Measurements from ENCODE around the gene EIF2D.
"Not testable (repeated sequence)": the region's sequence is repeated elsewhere in the genome, so short reads cannot be mapped to it uniquely, and the experiment has no call there.

Gene EIF2D, protein sequence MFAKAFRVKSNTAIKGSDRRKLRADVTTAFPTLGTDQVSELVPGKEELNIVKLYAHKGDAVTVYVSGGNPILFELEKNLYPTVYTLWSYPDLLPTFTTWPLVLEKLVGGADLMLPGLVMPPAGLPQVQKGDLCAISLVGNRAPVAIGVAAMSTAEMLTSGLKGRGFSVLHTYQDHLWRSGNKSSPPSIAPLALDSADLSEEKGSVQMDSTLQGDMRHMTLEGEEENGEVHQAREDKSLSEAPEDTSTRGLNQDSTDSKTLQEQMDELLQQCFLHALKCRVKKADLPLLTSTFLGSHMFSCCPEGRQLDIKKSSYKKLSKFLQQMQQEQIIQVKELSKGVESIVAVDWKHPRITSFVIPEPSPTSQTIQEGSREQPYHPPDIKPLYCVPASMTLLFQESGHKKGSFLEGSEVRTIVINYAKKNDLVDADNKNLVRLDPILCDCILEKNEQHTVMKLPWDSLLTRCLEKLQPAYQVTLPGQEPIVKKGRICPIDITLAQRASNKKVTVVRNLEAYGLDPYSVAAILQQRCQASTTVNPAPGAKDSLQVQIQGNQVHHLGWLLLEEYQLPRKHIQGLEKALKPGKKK

DNA sequence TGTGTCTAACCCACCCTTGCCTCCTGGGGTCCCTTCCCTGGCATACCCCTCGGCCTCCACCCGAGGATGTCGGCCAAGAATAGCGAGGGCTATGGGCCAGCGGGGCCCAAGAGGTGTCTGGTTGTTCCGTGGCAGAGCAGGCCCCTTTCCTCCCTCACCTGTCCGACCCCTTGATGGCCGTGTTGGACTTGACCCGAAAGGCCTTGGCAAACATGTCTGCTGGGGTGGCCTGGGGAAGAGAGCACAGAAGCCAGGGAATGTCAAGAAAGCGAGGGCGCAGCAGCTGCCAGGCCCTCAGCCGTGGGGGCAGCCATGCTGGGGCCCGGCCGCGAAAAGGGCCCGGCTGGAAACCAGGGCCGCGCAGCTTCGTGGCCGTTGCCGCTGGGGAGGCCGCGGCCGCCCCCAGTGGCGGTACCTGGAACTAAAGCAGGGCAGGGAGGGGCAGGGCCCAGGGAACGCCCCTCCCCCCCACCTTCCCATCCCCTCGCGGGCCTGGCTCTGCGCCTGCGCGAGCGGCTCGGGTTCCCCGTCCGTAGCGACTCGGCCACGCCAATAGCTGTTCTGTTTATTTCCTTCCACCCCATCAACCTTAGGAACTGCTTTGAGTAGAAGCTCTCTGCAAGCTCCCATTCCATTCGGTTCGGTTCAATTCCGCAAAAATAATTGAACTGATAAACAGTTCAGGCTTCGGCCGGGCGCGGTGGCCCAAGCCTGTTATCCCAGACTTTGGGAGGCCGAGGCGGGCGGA, at the start of gene EIF2D:
EIF2D (minus strand) TSS at position 337 of the 748 bp plus-strand sequence; CDS start at position 214, 123 bp downstream.
- peak; percentile 80 for DNase-seq (ENCODE audit: low read depth, low spot score)

DNA sequence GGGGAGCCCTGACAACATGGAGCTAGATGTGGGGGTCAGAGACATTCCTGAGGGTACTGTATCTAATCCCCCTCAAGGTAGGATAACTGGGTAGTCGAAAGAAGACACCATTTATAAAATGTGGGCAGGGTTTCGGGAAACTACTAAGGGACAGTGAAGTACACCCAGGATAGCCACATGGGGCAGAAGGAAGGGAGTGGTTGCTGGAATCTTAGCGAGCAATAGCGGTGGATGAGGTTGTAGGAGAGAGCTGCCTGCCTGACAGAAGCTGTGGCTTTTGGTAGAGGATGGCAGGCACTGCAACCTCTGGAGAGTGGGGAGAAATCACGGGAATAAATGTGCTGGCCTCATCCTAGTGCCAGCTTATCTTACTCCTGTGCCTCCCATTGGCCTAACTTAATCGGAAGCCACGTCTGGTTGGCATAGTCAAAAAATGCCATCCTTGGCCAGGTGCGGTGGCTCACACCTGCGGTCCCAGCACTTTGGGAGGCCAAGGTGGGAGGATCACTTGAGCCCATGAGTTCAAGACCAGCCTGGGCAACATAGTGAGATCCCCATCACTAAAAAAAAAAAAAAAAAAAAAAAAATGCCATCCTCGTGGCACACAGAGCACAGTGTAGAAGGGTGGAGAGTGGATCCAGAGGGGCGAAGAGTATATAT, 49.0 kb upstream of the EIF2D start:
- no peak for DNase-seq (ENCODE audit: low read depth, low spot score)

- no peak for DNase-seq (ENCODE audit: low read depth, low spot score)
Measured at GRCh38 chr1:206660136-206660535, 47.9 kb upstream of the EIF2D start.

GRCh38 chr1:206658981-206659273, 46.7 kb upstream of the EIF2D start:
- DNase-seq (ENCODE audit: low read depth, low spot score), result no peak

DNA sequence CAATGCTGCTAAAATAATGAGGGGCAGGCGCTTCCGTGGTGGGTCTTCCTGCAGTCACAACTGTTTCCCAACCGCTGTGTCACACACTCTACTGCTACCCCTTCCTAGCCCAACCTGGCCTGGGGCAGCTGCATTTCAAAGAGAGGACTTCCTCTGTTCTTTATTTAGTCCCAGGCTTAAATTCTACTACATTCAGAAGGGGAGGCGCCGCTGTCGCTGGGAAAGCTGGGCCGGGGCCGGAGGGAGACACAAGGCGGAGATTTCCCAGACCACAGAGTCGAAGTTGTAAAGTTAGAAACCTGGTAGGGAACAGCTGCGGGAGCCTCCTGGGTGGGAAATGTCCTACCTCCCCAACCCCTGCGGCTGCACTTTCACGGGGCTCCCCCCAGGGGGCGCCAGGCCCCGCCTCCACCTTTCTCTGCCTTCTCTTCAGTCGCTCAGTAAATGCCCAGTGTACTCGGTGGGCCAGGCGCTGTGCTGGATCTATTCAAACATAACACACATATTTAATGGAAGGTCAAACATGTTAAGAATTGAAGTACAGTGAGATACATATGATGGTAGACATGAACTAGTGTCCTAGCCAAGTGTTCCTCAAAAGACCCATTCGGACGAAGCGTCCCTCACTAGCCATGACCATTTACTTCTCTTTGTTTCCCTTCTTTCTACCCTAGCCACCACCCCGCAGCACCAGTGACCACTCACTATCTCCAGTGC, 46.2 kb upstream of the EIF2D start:
- DNase-seq (ENCODE audit: low read depth, low spot score), result no peak

GRCh38 chr1:206657751-206658150, 45.5 kb upstream of the EIF2D start:
- no peak for DNase-seq (ENCODE audit: low read depth, low spot score)

- DNase-seq (ENCODE audit: low read depth, low spot score), result no peak
Measured at GRCh38 chr1:206656936-206657335, 44.7 kb upstream of the EIF2D start.

- no peak for DNase-seq (ENCODE audit: low read depth, low spot score)
Measured at GRCh38 chr1:206655471-206655882, 43.2 kb upstream of the EIF2D start.

DNA sequence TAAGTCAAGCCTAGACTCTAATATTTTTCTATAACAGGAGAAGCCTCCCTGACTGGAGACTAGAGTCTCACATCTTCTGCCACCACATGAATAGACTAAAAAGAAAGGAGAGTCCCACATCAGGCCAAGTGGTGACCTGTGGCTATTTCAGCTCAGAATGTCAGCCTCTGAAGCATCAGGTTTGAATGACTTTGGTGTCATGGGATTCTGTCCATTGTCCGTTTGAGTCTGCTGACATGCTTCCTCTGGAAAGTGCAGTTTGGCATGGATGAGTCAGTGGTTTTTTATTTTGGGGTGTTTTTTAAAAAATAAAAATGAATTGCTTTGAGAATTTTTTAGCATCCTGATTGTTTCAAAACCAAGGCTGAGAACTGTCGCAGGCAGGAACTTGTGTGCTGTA, 42.6 kb upstream of the EIF2D start:
- DNase-seq (ENCODE audit: low read depth, low spot score), result no peak

DNA sequence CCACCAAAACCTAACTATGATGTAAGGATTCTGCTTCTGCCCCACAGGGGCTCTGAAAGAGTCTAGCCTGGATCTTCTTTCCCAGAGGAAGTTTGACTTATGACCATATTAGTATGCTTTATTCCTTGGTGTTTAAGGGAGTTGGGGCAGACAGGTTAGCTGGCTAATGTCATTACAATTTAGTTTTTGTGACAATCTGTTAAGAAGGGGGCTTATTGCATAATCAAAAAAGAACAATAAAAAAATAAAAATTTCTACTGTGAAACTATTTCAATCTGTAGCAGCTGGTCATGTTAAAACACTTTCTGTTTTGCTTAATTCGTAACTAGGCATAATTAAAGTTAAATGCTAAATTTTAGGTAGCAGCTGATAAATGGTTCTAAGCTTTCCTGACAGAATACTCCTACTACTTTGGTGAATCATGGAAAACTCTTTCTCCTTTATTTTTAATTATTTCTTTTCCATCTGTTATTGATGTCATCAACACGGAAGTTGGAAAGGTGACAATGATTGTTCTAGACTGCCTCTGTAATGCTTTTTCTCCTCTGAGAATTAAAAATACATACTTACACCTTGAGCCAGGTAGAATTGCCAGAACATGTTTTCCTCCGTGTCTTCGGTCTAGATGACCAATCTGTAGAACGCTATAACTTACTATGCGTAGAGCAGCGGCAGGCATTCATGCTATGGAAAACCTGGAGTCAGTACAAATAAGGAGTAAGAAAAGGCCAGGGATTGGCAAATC, 41.6 kb upstream of the EIF2D start:
- no peak for DNase-seq (ENCODE audit: low read depth, low spot score)

- DNase-seq (ENCODE audit: low read depth, low spot score), result no peak
Measured at GRCh38 chr1:206651958-206652890, 40.0 kb upstream of the EIF2D start.

DNA sequence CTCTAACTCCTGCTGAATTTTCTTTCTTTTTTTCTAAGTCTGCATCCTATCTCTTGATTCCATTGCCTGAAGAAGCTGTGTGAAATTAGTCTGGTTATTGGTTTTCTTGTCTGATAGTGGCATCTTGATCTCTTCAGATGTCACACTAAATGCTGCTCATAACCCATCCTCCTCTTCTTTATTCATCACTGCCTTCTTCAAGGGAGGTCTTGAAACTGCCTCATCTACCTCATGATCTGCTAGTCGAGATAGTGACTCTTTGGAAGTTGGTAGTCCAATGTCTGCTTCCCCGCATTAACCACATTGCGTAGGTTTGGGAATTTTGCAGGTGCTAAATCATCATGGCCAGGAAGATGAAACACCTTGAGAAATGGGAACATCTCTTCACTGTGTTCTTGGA, 38.7 kb upstream of the EIF2D start:
- DNase-seq (ENCODE audit: low read depth, low spot score), result no peak

- no peak for DNase-seq (ENCODE audit: low read depth, low spot score)
Measured at GRCh38 chr1:206649261-206649921, 37.1 kb upstream of the EIF2D start.

DNA sequence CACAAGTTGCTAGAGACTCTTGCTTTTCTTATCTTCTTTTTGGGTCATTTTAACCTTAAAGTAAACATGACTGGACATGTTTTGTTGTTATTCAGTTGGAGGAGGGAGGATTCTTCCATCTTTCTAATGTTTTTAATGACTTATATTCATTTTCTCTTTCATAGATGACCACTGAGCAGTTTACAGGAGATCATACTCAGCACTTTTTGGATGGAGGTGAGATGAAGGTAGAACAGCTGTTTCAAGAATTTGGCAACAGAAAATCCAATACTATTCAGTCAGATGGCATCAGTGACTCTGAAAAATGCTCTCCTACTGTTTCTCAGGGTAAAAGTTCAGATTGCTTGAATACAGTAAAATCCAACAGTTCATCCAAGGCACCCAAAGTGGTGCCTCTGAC, 35.0 kb upstream of the EIF2D start:
- no peak for DNase-seq (ENCODE audit: low read depth, low spot score)

DNA sequence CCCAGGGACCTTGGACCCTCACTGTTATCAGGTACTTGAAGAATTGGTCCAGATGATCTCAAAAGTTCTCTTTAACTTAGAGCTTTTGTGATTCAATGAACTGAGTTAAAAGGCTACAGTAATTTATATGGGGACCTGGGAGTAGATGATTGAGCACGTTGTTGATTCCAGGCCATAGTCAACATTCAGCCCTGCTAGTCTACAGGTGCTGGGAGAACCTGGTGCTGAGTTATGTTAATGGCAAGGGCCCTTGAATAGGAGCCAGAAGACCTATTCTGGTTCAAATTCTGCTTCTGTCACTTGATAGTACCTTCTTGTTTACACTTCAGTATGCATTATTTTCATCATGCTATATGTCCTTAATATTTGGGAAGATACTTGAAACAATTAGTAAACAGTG, 34.2 kb upstream of the EIF2D start:
- no peak for DNase-seq (ENCODE audit: low read depth, low spot score)

DNA sequence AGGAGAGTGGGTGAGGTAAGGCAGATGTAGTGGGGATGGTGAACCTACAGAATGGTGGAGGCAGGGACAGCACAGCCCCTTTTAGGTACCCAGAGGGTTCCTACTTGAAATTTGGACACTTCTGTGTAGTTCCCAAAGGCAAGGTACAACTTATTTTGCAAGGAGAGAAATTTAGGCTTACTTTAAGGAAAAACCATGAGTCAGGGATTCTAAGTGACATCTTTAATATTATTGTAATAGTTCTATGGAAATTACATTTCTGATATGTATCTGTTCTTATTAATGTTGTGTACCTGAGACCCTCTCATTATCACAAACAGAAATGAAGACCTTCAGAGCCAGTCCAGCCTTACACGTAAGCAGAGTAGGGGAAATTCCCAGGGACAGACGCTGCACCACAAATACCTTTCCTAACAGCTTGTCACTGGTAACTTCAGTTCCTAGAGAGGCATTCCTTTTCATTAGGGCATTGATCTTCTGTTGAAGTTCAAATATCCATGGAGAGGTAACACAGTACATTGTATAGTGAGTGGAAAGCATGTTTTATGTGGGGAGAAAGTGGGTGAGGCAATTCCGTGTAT, 30.9 kb upstream of the EIF2D start:
- DNase-seq (ENCODE audit: low read depth, low spot score), result no peak

DNA sequence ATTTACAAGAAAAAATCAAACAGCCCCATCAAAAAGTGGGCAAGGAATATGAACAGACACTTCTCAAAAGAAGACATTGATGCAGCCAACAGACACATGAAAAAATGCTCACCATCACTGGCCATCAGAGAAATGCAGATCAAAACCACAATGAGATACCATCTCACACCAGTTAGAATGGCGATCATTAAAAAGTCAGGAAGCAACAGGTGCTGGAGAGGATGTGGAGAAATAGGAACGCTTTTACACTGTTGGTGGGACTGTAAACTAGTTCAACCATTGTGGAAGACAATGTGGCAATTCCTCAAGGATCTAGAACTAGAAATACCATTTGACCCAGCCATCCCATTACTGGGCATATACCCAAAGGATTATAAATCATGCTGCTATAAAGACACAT, 29.8 kb upstream of the EIF2D start:
- not testable (repeated sequence) for DNase-seq (ENCODE audit: low read depth, low spot score)

- no peak for DNase-seq (ENCODE audit: low read depth, low spot score)
Measured at GRCh38 chr1:206637605-206638004, 25.3 kb upstream of the EIF2D start.

DNA sequence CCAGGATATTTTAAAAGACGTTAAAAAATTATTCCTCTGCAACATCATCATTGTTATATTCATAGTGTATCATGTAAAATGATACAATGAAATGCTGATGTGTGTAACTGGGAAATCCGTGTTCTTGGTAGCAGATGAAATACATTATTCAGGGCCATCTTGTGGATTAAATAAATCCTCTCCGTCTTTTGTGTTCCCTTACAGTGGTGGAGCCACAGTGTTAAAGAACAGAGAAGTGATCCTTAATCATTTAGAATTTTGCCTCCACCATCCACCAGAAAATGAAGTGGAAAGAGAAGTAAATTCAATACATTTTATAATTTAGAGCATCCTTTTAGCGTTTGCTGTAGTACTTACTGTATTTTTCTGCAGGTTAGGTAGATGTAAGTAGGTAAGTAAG, 24.4 kb upstream of the EIF2D start:
- DNase-seq (ENCODE audit: low read depth, low spot score), result no peak

Measured in smooth muscle cell of the brain vasculature (primary cell).